CD4-positive, alpha-beta T cell treated with Interferon alpha-2 for 1 hour (primary cell): ENCODE results near the gene OPN1LW.
A peak's percentile ranks its signal among the peaks of the same experiment; 100 is the strongest.
"Not testable (repeated sequence)": the region's sequence is repeated elsewhere in the genome, so short reads cannot be mapped to it uniquely, and the experiment has no call there.

Source experiments
- DNase-seq, 2 donors: peaks; one replicate each; pipeline ENCODE4 v3.0.0-alpha.2; 2020 to 2022

Gene OPN1LW

GRCh38 chrX:154135458-154136229 is 8.4 kb upstream of the OPN1LW start:
- DNase-seq, result peak in 1 of 2 donors; percentile 58

DNA sequence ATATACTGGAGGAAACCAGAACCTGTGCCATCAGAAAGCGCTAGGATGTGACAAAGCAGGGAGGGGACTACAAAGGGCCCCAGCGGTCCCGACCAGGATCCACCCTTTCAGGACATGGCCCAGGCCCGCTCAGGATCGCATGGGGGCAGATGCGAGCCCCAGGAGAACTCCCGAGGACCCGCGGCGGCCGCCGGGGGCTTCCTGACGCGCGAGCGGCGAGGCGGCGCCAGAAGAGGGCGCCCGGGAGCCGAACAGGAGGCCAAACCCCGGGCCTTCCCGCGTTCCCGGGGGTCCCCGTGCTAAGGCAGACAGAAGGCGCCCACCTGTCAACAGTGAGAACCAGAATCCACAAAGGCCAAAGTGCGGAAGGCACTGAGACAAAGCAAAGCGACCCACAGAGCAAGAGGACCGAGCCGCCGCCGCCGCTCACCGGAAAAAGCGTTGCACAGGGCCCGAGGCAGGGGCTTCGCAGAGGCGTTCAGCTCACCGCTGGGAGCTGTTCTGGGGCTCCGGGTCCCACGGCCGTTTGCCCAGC is 7.3 kb upstream of the OPN1LW start:
- DNase-seq, result peak; percentile 67 to 74

DNA sequence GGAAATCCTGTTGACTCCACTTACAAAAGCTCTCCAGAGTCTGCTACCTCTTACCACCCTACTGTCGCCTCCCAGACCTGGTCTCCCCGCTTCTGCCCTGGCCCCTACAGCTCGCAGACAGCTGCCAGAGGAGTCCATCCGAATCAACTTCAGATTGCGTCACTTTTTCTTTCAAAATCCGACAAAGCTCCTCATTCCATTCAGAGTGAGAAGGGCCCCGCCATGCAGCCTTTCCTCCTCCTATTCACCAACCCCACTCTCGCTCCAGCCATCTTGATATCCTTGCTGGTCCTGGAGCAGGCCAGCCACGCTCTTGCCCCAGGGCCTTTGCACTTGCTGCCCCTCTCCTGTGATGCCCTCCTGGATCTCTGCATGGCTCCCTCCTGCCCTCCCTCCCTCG is 5.2 kb upstream of the OPN1LW start:
- no peak for DNase-seq

- DNase-seq, result no peak
These were observed 3.8 kb upstream of the OPN1LW start for GRCh38 chrX:154140206-154140605.

DNA sequence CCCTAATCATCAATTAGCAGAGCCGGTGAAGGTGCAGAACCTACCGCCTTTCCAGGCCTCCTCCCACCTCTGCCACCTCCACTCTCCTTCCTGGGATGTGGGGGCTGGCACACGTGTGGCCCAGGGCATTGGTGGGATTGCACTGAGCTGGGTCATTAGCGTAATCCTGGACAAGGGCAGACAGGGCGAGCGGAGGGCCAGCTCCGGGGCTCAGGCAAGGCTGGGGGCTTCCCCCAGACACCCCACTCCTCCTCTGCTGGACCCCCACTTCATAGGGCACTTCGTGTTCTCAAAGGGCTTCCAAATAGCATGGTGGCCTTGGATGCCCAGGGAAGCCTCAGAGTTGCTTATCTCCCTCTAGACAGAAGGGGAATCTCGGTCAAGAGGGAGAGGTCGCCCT is 3.3 kb upstream of the OPN1LW start:
- DNase-seq, result no peak

DNA sequence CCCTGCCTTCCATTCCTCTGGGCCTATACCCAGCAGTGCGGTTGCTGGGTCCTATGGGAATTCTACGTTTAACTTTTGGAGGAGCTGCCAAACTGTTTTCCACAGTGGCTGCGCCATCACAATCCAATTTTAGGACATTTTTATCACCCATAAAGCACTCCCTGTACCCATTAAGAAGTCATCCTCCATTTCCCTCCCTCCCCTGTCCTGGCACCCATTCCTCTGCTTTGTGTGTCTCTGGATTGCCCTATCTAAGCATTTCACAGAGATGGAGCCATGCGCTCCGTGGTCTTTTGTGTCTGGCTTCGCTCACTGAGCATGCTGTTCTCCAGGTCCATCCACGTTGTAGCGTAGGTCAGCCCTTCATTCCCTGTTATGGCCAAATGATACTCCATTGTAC is 1.7 kb upstream of the OPN1LW start:
- no peak for DNase-seq

- no peak for DNase-seq
These were observed 895 bp upstream of the OPN1LW start for GRCh38 chrX:154142950-154143745.

DNA sequence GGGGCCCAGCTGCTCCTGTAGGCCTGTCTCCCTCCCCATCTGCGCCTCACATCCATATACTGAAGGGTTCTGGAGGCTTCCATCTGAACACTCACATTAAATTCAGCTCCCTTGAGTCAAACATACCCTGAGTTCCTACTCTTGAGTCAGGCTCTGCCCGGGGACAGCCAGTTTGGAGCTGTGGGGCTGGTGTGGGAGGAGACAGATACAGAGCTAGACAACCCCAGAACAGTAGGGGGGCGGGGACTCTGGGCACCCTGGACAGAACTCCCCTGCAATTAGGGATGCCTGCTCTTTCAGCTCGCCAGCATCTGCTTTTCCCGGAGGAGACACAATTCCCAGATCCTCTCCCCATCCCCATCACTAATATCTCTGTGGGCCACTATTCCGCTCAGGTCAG is 7.0 kb downstream of the OPN1LW start:
- not testable (repeated sequence) for DNase-seq

GRCh38 chrX:154156221-154156620 is 12.2 kb downstream of the OPN1LW start:
- DNase-seq, result not testable (repeated sequence)

DNA sequence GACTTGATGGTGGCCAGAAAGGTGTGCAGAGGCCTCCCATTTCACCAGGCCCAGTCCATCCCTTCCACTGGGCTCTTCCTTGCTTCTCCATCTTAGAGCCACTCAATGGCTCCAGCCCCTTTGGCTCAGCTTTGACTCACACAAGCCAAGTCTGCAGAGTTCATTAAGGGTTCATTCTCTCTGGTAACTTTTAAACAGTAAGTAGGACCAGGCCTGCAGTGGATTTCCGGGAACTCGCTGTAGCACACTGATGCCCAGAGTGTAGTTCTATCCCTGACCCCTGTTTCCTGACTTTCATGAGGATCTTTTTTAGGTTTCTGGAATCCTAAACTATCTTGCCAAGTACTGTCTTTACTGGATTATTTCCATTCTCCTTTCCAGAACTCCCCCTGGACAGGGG is 13.2 kb downstream of the OPN1LW start:
- not testable (repeated sequence) for DNase-seq

DNA sequence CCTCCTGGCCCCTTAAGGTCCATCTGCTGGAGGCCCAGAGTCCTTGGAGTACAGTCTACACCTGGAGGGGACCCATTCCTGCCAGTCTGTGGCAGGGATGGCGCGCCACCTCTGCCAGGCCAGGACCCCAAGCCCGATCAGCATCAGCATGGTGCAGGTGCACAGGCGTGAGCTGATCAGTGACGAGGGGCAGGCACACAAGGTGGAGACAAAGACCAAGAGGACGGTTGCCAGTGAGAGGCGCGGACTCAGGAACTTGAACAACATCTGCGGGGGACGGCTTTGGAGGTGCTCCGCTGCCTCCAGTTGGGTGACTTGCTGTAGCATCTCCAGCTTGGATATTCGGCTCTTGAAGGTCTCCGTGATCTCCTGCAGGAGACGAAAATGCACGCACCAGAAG is 15.3 kb downstream of the OPN1LW start:
- not testable (repeated sequence) for DNase-seq

DNA sequence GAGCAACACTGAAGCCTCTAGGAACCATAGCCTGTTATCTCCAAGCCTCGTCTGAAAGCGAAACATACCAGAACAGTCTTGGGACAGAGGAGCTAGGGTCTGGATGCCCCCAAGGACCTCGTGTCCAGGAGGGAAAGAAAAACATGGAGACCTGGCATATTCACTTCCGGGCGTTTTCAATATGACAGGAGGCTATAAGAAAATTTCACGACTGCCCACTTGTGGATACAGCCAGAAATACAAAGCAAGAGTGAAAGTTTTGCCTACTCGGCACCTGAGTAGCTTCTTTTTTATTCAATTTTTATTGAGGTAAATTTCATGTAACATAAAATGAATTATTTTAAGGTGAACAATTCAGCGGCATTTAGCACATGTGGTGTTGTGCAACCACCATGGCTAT is 20.9 kb downstream of the OPN1LW start:
- not testable (repeated sequence) for DNase-seq

DNA sequence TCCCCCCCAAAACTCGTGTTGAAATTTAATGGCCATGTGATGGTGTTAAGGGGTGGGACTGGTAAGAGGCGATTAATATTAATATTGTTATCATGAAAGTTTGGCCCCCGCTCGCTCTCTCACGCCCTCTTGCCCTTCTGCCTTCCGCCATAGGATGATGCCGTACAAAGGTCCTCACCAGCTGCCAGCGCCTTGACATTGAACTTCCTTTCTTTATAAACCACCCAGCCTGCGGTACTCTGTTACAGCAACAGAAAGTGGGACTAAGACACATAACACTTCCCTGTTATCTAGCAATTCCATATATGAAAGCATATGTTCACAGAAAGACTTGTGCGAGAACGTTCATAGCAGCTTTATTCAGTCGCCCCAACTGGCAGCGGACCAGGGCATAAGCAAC is 24.3 kb downstream of the OPN1LW start:
- DNase-seq, result not testable (repeated sequence)

- not testable (repeated sequence) for DNase-seq
These were observed 28.5 kb downstream of the OPN1LW start for GRCh38 chrX:154172535-154172943.

- DNase-seq, result not testable (repeated sequence)
These were observed 30.3 kb downstream of the OPN1LW start for GRCh38 chrX:154174356-154174755.

DNA sequence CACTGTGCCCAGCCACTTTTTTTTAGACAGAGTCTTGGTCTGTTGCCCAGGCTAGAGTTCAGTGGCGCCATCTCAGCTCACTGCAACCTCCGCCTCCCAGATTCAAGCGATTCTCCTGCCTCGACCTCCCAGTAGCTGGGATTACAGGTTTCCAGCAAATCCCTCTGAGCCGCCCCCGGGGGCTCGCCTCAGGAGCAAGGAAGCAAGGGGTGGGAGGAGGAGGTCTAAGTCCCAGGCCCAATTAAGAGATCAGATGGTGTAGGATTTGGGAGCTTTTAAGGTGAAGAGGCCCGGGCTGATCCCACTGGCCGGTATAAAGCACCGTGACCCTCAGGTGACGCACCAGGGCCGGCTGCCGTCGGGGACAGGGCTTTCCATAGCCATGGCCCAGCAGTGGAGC is 38.3 kb downstream of the OPN1LW start, which contains the start of gene OPN1MW:
OPN1MW (plus strand) TSS at position 301 of the 400 bp plus-strand sequence; CDS start at position 383, 82 bp downstream.
- not testable (repeated sequence) for DNase-seq

GRCh38 chrX:154183794-154184193 is 39.8 kb downstream of the OPN1LW start:
- DNase-seq, result not testable (repeated sequence)

DNA sequence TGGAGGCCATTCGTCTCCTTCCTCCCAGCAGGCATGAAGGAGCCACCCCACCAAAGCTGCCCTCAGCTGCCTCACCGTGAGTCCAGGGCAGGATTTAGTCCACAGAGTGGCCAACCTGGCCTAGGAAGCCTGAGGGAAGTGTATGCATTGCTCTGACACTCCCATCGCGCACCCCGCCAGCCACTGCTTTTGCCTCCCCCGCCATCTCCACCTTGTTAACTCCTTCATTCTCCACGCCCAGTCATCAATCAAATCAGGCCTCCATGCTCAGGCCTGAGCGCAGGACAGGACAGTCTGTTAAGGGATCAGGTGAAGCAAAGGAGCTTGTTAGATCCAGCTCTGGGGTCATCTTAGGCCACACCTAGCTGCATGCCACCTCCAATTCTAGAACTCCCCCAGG is 48.8 kb downstream of the OPN1LW start:
- not testable (repeated sequence) for DNase-seq

DNA sequence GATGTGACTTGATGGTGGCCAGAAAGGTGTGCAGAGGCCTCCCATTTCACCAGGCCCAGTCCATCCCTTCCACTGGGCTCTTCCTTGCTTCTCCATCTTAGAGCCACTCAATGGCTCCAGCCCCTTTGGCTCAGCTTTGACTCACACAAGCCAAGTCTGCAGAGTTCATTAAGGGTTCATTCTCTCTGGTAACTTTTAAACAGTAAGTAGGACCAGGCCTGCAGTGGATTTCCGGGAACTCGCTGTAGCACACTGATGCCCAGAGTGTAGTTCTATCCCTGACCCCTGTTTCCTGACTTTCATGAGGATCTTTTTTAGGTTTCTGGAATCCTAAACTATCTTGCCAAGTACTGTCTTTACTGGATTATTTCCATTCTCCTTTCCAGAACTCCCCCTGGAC is 50.3 kb downstream of the OPN1LW start:
- not testable (repeated sequence) for DNase-seq

- DNase-seq, result not testable (repeated sequence)
These were observed 52.4 kb downstream of the OPN1LW start for GRCh38 chrX:154196466-154196865.
